Activated effector memory CD4-positive, alpha-beta T cell treated with Interleukin-2 at 50 U/mL for 16 hours (primary cell): ENCODE results near the gene NUDCD3.

Experiments used
- DNase-seq: peaks from one replicate; pipeline ENCODE4 v3.0.0-alpha.2; 2020

NUDCD3 gene

DNA sequence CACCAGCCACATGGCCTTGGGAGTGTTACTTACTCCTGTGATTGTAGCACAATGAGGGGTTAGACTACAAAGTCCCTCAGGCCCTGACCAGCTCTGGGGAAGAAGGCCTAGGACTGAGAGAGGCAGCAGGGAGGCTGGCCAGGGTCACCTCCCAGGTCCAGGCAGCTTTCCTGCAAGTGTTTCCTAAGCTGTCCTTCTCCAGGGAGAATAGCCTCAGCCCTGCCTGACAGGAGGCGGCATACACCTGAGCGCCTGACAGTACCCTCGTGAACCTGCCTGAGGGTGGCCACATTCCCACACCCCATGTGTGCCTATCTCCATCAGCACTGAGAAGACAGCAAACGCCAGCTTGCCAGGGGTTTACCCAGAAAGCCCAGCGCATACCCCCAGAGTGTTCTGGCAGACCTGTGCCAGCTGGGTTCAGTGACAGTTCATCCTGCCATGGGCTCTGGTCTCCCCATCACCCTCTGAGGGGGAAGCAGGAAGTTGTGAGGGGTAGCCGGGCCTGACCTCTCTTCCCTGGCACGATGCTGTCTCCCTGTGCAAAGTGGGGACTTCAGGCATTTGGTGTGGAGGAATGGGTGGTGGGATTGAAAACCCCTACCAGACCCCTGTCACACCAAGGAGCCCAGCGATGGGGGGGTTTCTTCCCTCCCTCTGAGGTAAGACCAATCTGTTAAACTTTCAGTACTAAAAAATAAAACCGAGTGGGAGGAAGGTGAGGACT, 108.8 kb downstream of the NUDCD3 start:
- DNase-seq = no peak

DNA sequence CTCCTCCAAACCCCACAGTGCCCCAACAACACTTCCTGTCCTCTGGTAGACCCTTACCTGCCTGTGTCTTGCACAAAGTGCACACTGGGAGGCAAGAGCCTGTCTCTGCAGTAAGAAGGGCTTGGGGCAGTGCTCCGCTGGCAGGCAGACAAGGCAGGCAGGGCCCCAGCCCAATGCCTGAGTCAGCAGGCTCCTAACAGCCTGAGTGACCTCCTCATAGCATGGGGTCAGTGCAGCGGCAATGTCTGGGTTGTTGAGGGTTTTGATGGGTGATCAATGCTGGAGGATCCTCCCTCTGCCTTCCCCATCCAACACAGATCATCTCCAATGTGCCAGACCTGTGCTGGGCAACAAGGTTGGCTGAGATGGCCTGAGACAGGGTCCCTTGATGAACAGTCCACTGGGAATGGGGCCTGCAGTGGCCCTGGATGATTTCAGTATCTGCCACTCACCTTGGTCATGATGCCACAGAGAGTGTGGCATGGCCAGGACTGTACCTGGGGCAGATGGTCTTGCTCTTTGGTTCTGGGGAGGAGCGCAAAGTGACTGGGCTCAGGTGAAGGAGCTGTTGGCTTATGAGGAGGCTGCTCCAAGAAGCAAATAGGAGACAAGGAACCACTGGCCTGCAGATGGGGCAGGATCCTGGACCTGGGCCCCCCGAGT, 109.5 kb downstream of the NUDCD3 start:
- no peak for DNase-seq

DNA sequence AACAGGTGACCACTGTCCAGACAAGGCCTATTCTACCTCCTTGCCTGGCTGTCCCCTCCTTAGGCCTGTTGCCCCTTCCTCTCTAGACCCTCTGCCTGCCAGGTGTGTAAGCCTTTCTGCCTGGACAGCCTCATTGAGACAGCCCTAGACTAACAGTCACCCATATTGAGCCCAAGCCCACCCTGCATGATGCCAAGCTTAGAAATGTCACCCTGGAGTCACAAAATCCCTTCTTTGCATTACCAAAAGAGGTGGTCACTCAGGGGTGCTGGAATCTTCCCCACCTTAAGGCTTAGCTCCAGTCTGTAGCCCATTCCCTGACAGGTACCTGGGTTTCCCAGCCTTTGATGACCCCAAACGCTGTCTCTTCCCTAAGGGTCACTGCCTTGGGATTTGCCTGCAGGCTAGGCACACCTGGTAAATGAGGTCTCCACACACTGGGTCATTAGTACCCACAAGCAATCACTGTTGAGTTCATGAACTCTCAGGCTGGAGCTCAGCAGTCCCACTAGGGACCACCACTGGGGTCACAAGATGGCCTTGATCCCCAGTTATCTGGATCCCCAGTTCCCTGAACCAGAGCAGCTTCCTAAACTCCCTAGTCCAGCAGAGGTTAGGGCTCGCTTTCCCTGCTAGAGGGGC, 110.1 kb downstream of the NUDCD3 start:
- DNase-seq = no peak

DNA sequence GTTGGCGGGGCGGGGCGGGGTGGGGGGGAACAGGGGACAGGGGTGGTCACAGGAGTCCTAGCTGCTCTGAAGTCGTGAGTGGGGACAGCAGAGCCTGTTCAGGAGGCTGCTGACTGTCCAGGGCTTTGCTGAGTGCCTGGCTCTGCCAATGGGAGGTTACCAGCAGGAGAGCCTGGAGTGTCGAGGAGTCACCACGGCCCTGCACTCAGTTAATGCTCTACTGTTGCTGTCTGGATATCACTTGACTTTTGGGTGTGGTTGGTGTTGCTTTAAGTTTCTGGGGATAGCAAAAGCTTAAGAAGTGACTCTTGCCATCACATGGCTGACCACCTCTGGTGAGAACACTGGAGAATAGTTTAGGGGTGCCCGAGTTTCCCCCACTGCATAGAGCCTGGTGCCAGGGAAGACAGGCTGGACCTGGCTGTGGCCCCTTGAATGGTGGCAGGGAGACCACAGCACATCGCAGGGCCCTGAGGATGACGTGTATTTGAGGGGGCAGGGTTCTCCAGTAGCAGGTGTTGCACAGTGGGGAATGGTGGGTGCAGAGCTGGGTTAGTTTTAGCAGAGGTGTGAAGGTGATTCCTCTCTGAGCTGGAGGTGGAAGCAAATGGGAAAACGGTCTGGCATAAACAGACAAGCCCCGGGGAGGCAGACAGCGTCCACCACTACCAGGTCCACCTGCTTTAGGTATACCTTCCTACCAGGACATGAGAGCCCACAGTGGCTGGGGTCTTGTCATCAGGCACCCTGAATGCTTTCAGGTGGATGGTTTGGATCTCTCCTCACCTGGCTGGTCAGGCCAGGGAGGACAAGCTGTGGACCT, 110.9 kb downstream of the NUDCD3 start:
- no peak for DNase-seq

DNA sequence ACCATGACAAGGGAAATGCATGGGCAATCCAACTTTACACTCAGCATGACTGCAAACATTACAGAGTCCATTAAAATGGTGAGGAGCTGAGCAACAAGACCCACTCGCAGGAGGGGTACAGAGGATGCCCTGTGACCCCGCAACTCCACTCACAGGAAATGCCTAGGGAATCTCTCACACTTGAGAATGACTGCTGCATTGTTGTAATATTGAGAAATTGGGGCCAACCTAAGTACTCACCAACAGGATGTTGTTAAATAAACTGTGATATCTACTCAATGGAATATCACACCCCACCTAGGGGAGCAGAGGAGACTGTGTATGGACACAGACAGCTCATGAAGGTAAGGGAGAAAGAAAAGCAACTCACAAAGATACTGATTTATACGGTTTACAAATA, 111.7 kb downstream of the NUDCD3 start:
- DNase-seq = no peak

DNA sequence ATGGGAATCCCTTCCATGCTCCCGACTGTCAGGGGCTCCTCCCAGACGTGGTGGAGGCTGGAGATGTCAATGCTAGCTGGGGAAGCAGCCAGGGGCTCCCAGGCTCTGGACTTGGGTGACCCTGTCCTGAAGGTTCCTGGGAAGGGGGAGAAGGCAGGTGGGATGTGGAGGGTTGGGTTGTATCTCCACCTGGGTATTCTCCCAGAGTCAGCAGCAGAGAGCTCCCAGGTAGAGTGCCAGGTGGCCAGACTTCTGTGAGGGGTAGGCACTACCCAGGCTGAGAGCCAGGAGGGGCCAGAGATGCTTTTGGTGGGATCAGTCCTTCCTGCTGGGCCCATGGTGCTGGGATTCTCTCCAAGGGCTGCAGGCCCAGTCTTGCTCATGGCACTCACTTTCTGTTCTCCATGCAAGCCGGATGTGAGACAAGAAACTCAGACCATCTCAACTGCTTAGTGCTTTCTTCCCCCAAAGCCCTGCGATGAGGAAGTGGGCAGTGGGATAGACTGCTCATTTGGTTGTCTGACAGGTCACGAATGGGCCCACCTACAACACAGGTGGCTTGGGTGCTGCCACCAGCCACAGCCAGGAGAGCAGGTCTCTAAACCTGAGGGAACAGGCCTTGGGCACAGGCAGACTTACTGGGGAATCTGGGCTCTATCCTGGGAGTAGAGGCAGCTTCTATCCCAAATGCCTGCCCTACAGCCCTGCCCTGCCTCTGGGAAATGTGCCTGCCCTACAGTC, 112.6 kb downstream of the NUDCD3 start:
- no peak for DNase-seq

DNA sequence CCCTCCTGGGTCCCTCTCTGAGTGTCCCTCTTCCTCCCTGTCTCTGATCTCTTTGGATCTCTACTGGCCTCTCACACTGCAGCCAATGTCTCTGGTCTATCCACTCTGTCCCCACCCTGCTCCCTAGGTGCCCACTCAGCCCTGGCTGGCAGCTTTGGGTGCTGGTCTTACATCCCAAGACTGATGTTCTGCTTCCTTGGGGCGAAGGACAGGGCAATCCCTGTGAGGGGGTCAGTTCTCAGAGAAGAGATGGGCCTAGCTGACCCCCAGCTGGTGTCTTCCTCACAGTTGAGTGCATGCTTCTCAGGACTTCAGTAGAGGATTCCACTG, 113.4 kb downstream of the NUDCD3 start:
- no peak for DNase-seq

DNA sequence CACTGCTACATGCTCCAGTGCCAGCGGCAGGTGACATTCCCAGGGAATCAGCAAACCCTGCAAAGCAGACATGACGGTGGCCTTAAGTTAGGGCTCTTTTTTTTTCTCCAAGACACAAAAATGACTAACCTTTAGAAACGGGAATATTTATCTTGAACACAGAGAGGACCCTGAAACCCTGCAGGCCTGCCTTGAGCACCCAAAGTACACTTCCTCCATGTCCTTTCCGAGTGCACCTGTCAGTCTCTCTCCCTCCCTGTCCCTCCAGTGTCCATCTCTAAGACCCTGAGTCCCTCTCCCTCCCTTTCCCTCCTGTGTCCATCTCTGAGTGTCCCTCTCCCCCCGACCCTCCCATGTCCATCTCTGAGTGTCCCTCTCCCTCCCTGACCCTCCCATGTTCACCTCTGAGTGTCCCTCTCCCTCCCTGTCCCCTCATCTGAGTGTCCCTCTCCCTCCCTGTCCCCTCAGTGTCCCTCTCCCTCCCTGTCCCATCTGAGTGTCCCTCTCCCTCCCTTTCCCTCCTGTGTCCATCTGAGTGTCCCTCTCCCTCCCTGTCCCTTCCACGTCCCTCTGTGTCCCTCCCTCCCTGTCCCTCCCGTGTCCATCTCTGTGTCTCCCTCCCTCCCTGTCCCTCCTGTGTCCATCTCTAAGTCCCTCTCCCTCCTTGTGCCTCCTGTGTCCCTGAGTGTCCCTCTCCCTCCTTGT, 113.9 kb downstream of the NUDCD3 start:
- DNase-seq = no peak

DNA sequence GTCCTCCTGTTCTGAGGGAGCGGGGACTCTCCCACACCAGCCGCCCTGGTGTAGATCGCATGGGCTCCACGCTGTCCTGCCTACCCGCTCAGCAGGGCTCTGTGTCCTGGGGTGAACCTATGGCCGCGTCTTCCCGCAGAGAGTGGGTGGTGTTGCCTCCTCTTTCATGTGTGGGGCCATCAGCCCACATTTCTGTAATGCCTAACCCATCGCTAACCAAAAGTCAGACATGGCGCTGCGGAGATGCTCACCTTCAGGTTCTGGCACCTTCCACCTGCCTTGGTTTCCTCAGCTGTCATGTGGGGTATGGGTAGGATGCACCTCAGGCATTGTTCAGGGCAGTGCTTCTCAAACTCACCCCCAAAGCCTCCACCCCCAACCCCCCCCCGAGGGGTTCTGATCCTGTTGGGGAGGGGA, 114.5 kb downstream of the NUDCD3 start:
- DNase-seq = no peak

DNA sequence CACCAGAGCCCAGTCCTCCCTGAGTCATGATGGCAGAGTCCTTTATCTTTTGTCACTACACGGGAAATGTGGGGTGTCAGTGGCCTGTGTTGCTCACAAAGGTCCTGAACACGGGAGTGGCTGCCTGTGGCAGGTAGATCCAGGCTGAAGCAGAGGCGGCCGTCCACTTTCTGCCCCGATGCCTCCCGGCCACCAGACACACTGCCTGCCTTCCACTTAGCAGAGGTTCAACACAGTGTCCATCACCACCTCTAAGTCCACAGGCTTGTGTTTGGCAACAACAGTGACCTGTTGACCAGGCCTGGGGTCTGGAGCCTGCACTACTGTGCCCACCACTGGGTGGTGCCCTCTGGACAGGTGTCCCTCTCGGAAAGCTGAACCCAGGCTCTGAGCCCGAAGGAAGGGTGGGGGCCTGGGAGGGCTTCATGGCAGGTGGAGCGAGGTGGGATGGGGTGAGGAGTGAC, 115.2 kb downstream of the NUDCD3 start:
- DNase-seq = no peak

DNA sequence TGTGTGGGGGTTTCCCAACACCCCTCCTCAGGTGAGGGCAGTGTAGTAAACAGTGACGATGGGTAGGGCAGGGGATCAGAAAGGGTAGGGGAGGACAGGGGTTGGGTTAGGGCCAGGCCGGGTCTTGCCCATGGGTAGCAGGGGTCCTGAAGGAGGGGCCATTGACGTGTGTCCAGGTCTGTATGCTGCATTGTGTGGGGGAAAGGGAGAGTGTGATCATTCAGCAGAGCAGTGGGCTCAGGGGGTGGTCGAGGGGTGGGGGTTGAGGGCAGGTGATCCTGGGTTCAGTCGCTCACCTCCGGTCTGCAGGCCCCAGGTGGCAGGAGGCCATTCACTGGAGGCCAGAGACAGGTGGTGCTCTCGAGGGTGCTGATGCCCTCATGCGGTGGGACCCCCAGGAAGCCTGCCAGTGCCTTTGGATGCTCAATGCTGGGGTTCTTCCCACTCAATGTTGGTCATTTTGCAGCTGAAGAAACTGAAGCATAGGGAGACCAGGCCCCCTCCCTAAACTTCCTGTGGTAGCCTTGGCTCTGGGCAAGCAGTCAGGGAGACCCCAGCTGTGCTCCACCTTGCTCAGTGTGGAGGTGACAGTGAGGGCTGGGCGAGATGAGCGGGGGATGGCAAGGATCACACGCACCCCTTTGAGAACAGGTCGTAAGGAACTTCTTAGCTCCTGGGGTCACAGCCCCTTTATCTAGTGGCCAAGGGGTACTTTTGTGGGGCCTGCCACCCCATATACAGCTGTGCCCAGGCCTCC, 116.3 kb downstream of the NUDCD3 start:
- no peak for DNase-seq

DNA sequence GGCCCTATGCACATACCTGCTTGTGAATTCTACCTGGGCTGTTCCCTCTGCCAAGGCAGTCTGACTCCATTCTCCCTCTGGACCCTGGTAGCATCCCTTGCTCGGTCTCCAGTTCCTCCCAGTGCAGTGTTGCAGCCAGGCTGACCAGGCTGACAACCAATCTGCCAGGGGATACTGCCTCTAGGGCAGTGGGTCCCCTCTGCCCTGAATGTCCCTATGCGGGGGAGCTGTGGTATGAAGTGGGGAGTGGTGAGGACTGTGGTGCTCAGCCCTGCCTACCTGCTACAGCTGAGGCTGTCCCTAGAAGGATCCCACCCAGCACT, 117.1 kb downstream of the NUDCD3 start:
- no peak for DNase-seq

DNA sequence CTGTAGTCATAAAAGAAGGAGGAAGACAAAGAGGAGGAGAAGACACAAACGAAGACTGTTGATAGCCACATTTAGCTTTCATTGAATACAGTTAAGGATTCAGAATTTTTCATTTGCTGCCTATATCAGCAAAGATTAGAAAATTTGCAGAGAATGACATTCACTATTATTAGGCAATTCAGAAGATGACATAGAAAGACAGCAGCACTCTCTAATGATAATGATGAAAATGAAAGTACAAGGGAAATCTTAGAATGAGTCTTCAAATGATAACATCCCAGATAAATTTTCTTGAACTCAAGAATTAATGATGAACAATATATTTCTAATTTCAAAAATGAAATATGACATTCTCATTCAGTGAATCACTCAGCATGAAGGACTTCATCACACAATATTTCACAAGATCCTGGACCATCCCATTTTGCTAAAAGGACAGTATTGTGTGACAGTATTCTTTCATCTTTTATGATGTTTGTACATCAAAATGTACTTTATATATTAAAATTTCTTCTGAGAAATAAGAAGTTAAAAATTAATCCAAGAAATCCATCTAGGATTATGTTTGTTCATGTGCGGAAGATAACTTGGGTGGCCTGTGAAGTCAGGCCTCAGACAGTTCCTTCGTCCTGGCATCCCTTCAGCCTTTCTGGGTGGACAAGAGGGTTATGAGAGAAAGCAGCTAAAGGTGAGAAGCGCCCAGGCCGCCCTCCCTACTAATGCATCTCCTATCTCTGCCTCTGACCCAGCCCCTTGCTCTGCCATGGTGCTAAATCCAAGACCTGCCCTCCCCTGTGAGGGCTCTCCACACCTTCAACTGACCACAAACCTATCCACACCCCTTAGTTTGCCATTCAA, 117.7 kb downstream of the NUDCD3 start:
- no peak for DNase-seq

DNA sequence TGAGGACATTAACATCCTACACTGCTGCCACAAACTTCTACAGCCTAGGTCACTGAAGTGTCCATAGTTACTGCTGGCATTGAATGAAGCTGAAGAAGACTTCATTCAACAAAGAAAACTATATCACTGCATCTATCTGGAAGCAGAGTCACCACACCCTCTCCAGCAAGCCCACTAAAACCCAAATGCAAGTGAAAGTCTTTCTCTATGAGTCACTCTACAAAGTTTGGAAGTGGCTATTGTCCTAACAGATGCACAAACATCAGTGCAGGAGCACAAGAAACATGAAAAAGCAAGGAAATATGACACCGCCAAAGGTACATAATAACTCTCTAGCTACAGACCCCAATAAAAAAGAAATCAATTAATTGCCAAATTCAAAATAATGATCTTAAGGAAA, 121.6 kb downstream of the NUDCD3 start:
- DNase-seq = no peak

DNA sequence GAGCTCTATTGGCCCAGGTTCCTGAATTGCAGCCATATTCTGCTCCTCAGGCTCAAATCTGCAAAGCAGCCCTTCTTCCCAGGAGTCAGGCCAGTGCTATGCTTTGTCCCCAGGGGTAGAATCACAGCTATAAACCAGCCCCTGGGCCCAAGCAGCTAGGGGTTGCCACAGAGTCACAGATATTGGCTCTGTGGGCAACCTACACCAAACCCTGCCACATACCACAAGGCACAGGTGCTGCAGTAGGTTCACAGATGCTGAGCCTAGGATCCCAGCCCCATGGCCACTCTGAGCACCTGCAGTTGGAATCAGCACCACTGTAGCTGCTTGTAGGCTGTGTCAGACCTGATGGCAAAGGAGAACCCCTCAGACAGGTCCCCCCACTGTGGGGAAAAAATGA, 122.0 kb downstream of the NUDCD3 start:
- DNase-seq = no peak

DNA sequence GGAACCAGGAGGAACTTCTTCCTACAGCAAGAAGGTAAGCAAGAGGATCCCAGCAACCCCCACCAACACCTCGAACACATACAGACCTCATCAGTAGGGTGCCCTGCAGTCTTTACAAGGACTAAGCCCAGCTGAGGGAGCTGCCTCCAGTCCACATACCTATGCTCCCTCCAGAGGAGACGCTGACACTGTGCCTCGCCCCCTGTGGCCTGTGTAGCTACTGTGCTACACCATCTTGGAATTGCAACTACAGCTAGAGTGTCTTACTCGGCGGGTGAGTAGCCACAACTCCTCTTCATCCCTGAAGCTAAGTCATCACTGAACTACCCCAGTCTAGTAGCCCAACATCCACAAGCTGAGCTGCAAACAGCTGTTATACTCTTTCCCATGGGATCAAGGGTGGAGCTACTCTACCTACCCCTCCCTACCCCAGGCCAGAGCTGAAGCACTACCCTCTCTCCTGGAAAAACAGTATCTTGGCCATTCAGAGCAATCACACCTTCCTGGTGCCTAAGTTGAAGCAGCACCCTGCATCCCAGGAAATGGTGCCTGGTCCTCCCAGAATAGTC, 122.9 kb downstream of the NUDCD3 start:
- DNase-seq = no peak

DNA sequence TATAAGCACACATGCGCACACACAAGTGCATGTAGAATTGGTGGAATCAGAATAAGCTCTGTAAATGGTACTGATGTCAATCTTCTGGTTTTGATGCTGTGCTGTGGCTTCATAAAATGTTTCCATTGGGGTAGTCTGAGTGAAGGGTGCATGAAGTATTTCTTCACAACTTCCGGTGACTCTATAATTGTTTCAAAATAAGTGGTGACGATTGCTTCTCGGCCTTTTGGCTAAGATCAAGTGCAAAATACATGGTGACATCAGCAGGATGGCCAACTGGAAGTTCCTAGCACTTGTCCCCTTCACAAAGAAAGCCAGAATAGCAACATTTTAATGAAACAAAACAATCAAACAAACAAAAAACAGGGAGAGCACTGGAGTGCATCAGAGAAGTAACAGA, 123.5 kb downstream of the NUDCD3 start:
- DNase-seq = no peak

DNA sequence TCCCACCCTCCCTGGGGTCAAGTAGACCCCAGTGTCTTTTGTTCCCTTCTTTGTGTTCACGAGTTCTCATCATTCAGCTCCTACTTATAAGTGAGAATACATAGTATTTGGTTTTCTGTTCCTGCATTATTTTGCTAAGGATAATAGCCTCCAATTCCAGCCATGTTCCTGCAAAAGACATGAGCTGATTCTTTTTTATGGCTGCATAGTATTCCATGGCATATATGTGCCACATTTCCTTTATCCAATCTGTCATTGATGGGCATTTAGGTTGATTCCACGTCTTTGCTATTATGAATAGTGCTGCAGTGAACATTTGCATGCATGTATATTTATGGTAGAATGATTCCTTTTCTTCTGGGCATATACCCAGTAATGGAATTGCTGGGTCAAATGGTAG, 136.8 kb downstream of the NUDCD3 start:
- no peak for DNase-seq

DNA sequence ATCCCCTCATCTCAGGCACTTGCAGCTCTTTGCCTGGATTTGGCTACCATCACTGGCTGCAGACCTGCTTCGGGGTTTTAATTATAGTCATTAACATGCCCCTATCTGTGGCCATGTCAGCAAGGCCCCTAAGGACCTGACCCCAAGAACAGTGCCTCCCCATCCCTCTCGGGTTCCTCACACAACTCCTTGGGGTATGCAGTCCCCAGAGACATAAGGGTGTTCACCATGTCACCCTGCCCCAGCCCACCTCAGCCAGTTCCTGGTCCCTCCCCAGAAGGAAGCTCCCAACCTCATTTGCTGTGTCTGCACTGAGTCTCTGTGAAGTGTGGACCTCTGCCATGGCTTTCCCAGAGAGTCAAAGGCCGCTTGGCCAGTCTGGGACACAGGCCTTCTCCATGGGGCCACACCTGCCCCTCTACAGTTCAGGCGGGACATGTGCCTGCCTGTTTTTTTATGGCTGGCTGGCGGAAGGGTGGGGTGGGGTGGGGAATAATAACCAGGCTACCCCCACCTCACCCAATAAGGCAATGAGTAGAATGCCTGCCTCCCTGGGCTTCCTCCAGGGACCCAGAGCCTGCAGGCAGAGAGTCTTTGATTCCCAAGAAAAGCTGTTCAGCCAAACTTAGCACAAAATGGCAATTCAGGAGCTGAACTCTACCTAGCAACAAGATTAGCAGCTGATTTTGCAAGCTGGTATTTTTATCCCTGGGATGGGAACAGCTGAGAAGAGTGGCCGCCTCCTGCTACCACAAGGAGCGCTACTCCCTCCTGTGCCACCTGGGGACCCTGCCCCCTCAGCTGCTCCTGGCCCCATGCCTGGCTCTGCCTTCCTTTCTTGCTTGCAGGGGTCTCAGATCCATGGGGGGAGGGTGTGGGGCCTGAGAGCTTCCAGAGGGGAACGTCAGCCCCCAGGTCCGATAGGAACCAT, 141.3 kb downstream of the NUDCD3 start:
- no peak for DNase-seq
